Endodermal cell (in vitro differentiated cells): ENCODE data around the gene TMEM108. TPM values are rescaled to one million over a fixed set of nuclear protein-coding genes. Genes with fewer than 3 reads are reported as not detected.

Experiments
- DNase-seq: peaks from one replicate; pipeline ENCODE4 v3.0.0-alpha.2; 2017
- H3K27ac ChIP-seq: 2 replicates; pipeline ENCODE4 v1.5.1; 2013; ENCODE audit warnings: mild to moderate bottlenecking, low read depth, low read length, moderate library complexity
- H3K27me3 ChIP-seq: 2 replicates; pipeline ENCODE4 v1.6.1; 2013; ENCODE audit warnings: mild to moderate bottlenecking, low read length, moderate library complexity; ENCODE audit not compliant: insufficient read depth, control insufficient read depth, poor library complexity, severe bottlenecking
- H3K36me3 ChIP-seq: 2 replicates; pipeline ENCODE4 v1.7.0; 2013; ENCODE audit warnings: mild to moderate bottlenecking, low read length, moderate library complexity; ENCODE audit not compliant: control insufficient read depth, insufficient read depth
- H3K4me1 ChIP-seq: one replicate; pipeline ENCODE4 v1.7.0; 2013; ENCODE audit warnings: low read length; ENCODE audit not compliant: control insufficient read depth, insufficient read depth
- H3K4me3 ChIP-seq: 2 replicates; pipeline ENCODE4 v1.5.1; 2013; ENCODE audit warnings: mild to moderate bottlenecking, low read length, moderate library complexity
- H3K9ac ChIP-seq: 2 replicates; pipeline ENCODE4 v1.6.1; 2013; ENCODE audit warnings: mild to moderate bottlenecking, low read length, moderate library complexity; ENCODE audit not compliant: poor library complexity, severe bottlenecking; ENCODE audit errors: extremely low read depth
- H3K9me3 ChIP-seq: 2 replicates; pipeline ENCODE4 v1.6.1; 2013; ENCODE audit warnings: mild to moderate bottlenecking, low read length, moderate library complexity; ENCODE audit not compliant: control insufficient read depth
- H3K27ac Mint-ChIP-seq: 2 replicates; pipeline ENCODE4 v1.8.0; 2020; ENCODE audit warnings: mixed read lengths
- H3K27me3 Mint-ChIP-seq: 2 replicates; pipeline ENCODE4 v1.8.0; 2021; ENCODE audit warnings: mild to moderate bottlenecking, mixed read lengths; ENCODE audit not compliant: insufficient read depth
- H3K36me3 Mint-ChIP-seq: 2 replicates; pipeline ENCODE4 v1.8.0; 2020; ENCODE audit warnings: low read depth, mixed read lengths
- H3K4me1 Mint-ChIP-seq: 2 replicates; pipeline ENCODE4 v1.8.0; 2020; ENCODE audit warnings: mixed read lengths
- H3K4me3 Mint-ChIP-seq: 2 replicates; pipeline ENCODE4 v1.8.0; 2020; ENCODE audit warnings: mild to moderate bottlenecking, moderate library complexity, mixed read lengths
- H3K9me3 Mint-ChIP-seq: 2 replicates; pipeline ENCODE4 v1.8.0; 2020; ENCODE audit warnings: mild to moderate bottlenecking, mixed read lengths
- WGBS, 2 experiments: methylation state at CpG; one replicate each; pipeline versions ENCODE4 v1.1.5 to v1.1.7; 2013; ENCODE audit warnings: missing lambda C conversion rate in 2 of 2, mixed read lengths in 1 of 2; ENCODE audit not compliant: insufficient coverage in 1 of 2, insufficient read length in 1 of 2; 5-methylcytosine and 5-hydroxymethylcytosine counted together
- total RNA-seq, 2 donors: library from RNA; stranded (reverse); fragmentation: NEBNext Ultra II Directional in 1 of 2; extraction: Animal tissue kit (Norgen Biotek cat#: 25700) in 1 of 2; gene quantifications; 2 replicates in 1 of 2; 3 replicates in 1 of 2; pipeline ENCODE4 v1.2.1, GENCODE V29; 2021
- TF ChIP-seq, protein P1 (sequence below): fragments of 200-600 bp; sonication (generic); conservative IDR thresholded peaks from 2 replicates; pipeline ENCODE4 v1.5.0; 2021; ENCODE audit warnings: antibody characterized with exemption, mild to moderate bottlenecking

TMEM108 gene
- total RNA-seq, 2 donors from 2014 or later = 4.8 to 7.9 TPM

DNA sequence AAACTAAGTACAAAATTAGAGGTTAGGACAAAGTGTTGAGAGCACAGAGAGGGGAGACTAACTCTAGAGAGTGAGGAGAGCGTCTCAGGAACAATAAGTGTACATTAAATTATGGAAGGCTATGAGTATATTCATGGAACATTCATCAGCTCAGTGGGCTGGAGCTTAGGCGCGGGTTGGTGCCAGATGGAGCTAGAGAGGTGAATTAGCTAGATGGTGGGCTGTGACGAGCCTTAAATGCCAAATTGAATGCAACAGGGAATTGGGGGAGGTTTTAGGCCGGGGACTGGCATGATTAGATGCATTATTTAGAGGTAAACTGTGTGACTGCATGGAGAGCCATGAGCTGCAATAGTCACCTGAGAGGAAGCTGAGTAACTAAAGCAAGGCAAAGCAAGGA, 97.1 kb downstream of the TMEM108 start:
- Histone ChIP-seq H3K9ac (no peak overlapping the region), H3K36me3 (no peaks in the 10 kb centered on the region), H3K27ac (no peak overlapping the region), H3K9me3 (no peaks in the 10 kb centered on the region), H3K4me1 (no peaks in the 10 kb centered on the region), H3K27me3 (no peaks in the 10 kb centered on the region), H3K4me3 (no peak overlapping the region)
- Mint-ChIP-seq H3K36me3 (no peaks in the 10 kb centered on the region), H3K4me3 (no peak overlapping the region), H3K9me3 (peaks cover 2% of the 10 kb centered on the region), H3K27ac (no peak overlapping the region), H3K27me3 (no peaks in the 10 kb centered on the region), H3K4me1 (peaks cover 14% of the 10 kb centered on the region)
- 89 to 95% methylated on average over 5 of the region's 5 CpGs for WGBS, 2 experiments
- no peak for DNase-seq
- TF ChIP-seq, protein P1, sequence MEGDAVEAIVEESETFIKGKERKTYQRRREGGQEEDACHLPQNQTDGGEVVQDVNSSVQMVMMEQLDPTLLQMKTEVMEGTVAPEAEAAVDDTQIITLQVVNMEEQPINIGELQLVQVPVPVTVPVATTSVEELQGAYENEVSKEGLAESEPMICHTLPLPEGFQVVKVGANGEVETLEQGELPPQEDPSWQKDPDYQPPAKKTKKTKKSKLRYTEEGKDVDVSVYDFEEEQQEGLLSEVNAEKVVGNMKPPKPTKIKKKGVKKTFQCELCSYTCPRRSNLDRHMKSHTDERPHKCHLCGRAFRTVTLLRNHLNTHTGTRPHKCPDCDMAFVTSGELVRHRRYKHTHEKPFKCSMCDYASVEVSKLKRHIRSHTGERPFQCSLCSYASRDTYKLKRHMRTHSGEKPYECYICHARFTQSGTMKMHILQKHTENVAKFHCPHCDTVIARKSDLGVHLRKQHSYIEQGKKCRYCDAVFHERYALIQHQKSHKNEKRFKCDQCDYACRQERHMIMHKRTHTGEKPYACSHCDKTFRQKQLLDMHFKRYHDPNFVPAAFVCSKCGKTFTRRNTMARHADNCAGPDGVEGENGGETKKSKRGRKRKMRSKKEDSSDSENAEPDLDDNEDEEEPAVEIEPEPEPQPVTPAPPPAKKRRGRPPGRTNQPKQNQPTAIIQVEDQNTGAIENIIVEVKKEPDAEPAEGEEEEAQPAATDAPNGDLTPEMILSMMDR = no peak

DNA sequence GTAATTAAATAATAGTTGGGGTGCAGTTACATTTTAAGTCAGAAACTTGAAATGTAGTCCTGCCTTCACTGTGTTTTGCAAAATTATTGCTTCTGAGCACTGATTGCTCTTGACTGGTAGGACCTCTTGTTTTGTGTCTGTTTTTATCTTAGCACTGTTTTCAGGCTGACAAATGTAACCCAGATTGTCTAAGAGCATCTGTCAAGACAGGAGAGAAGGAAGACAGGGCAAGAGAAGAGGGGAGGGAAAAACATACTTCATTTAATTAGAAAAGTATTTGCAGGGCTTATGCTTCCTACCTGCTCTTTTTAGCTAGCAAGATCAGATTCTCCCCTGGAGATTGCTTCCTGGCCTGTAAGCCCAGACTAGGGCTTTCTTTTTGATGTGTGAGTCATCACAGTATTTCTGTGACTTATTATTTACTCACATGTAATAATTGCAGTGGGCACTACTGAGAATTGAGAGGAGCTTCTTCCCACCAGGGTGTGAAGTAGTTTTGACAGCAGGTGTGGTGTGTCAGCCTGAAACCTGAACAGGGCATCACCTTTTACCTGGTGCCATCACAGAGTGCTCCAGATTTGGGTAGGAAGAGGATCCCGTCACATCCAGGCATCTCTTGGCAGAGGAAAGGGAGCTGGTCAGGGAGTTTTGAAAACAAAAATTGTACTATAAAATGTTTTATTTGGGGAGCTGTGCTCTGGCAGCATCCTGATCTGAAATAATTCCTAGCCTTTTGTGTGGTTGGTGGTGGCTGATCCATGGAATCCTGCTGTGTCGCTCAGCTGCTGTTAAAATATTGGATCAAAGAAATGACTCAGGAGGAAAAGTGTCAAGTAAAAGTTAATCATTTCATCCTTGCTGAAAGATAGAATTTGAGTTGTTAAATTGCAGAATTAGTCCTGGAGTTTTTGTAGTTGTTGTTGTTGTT, 98.2 kb downstream of the TMEM108 start:
- TF ChIP-seq, protein P1 = no peak
- Mint-ChIP-seq H3K4me3 (no peak overlapping the region), H3K27me3 (no peaks in the 10 kb centered on the region), H3K27ac (peak overlapping the region; percentile 57), H3K4me1 (peaks cover 14% of the 10 kb centered on the region), H3K36me3 (no peaks in the 10 kb centered on the region), H3K9me3 (peaks cover 2% of the 10 kb centered on the region)
- Histone ChIP-seq H3K27ac (no peak overlapping the region), H3K9ac (no peak overlapping the region), H3K9me3 (no peaks in the 10 kb centered on the region), H3K27me3 (no peaks in the 10 kb centered on the region), H3K4me1 (no peaks in the 10 kb centered on the region), H3K36me3 (no peaks in the 10 kb centered on the region), H3K4me3 (no peak overlapping the region)
- WGBS, 2 experiments = 94 to 98% methylated on average over 2 of the region's 2 CpGs
- no peak for DNase-seq

DNA sequence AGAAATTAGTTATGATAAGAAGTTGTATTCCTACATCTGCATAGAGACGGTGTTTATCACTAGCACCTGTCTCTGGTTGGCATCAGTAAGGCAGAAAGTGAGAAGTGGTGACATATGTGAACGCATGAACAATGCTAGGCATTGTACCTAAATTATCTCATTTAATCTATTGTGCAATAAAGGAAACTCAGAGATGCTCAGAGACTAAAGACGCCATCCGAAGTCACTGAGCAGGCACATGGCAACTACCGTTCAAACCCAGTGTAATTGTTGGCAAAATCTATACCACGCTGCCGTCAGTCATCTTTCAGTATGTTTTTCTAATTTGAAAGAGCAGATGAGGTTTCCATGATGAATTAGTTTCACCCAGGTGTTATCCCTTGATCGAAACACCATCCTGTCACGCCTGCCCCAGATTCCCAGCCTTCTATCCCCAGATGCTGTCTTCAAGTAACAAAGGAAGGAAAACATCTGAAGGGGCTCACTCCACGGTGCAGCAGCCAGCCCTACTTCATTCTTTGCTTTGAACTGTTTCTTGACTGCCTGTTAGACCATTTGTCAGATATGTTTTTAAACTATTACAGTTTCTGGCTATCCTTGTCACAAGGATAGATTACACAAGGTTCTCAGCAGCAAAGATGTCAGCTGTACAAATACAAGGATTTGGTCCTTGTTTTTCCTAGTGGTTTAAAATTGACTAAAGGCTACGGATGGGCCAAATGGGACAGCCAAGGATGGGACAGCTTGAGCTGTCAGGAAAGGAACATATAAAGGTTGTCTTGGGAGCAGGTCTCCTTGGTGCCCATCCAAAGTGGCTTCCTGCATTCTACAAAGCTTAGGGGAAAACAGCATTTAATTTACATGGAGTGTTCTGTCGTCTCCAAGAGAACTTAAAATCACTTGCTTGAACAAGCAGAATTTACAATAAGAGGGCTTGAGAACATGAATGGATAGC, 99.1 kb downstream of the TMEM108 start:
- H3K27me3 ChIP-seq = no peaks in the 10 kb centered on the region
- peaks cover 14% of the 10 kb centered on the region for H3K4me1 Mint-ChIP-seq
- H3K27ac Mint-ChIP-seq = no peak overlapping the region
- H3K9me3 ChIP-seq = no peaks in the 10 kb centered on the region
- H3K27ac ChIP-seq = no peak overlapping the region
- no peaks in the 10 kb centered on the region for H3K36me3 Mint-ChIP-seq
- no peaks in the 10 kb centered on the region for H3K27me3 Mint-ChIP-seq
- no peak for DNase-seq
- no peak overlapping the region for H3K4me3 Mint-ChIP-seq
- H3K4me3 ChIP-seq = no peak overlapping the region
- 91% methylated on average over 12 of the region's 12 CpGs for WGBS, 2 experiments
- no peak overlapping the region for H3K9ac ChIP-seq
- peaks cover 2% of the 10 kb centered on the region for H3K9me3 Mint-ChIP-seq
- H3K4me1 ChIP-seq = no peaks in the 10 kb centered on the region
- TF ChIP-seq, protein P1 = no peak
- no peaks in the 10 kb centered on the region for H3K36me3 ChIP-seq
